ENCODE measurements around the gene MTSS2. TPM values are rescaled to one million over a fixed set of nuclear protein-coding genes. Genes with fewer than 3 reads are reported as not detected.

The MTSS2 gene
- total and polyA plus RNA-seq, 2 of the 8 experiments (the other 6 are each of a cell fraction or from before 2014, with no cell fraction given), result 23.3 to 36.7 TPM

GRCh38 chr16:70713342-70713741 is 27.5 kb upstream of the MTSS2 start:
- Histone ChIP-seq H3K27me3 (replicated peaks in 1 of 4; ENCODE audit: control insufficient read depth in 3 of 4, extremely low read depth in 1 of 4, insufficient read depth in 3 of 4, low read length in 3 of 4) (no peaks in the 10 kb centered on the region), H3K56ac (replicated peaks; ENCODE audit: insufficient read length, low read depth, low read length) (no peak overlapping the region), H3K18ac (ENCODE audit: extremely low read depth, low read length) (peak overlapping the region; percentile 43; the same call in 1 of the 2 replicates), H3K4ac (replicated peaks; ENCODE audit: insufficient read length, low read depth, low read length) (no peak overlapping the region), H3K9me3 (ENCODE audit: insufficient read depth in 2 of 2, low read depth in 1 of 2, low read length in 1 of 2) (no peaks in the 10 kb centered on the region), H3K23ac (ENCODE audit: insufficient read length) (no peak overlapping the region), H2BK15ac (ENCODE audit: low read length) (no peak overlapping the region; the same call in 1 of the 2 replicates), H2BK120ac (replicated peaks; ENCODE audit: low read depth, low read length) (no peak overlapping the region), H4K20me1 (replicated peaks in 1 of 2; ENCODE audit: control insufficient read depth in 1 of 2, insufficient read depth in 2 of 2, low read length in 2 of 2) (peaks cover 0 to 3% of the 10 kb centered on the region in 2 experiments), H4K91ac (replicated peaks; ENCODE audit: insufficient read length, low read length) (peak overlapping the region; percentile 76), H3K14ac (ENCODE audit: insufficient read length) (no peak overlapping the region), H3K4me3 (ENCODE audit: extremely low read depth in 1 of 4, insufficient read depth in 2 of 4, low read depth in 3 of 4, low read length in 4 of 4) (no peak overlapping the region; a peak in 1 of 8 replicates), H3K4me1 (replicated peaks in 1 of 4; ENCODE audit: control insufficient read depth in 3 of 4, insufficient read depth in 4 of 4, low read length in 3 of 4) (peaks cover 4 to 40% (median 26%) of the 10 kb centered on the region in 4 experiments), H3K23me2 (ENCODE audit: low read depth, low read length) (no peaks in the 10 kb centered on the region), H2AK5ac (ENCODE audit: low read depth, low read length) (peak overlapping the region; percentile 60; the same call in 1 of the 2 replicates), H3K79me1 (ENCODE audit: low read depth, low read length) (no peaks in the 10 kb centered on the region), H3K36me3 (ENCODE audit: control insufficient read depth in 2 of 4, insufficient read depth in 4 of 4, low read length in 3 of 4) (no peaks in the 10 kb centered on the region), H3K9ac (replicated peaks in 1 of 4; ENCODE audit: extremely low read depth in 1 of 4, low read depth in 3 of 4, low read length in 3 of 4) (0 out of 7 replicates have a peak overlapping the region, but pooled peaks of 1 of the 4 experiments have one; percentile 1), H3K4me2 (ENCODE audit: insufficient read depth in 1 of 2, low read depth in 2 of 2, low read length in 2 of 2) (peak overlapping the region; percentile 26 to 37; a peak in 3 of 4 replicates), H2BK5ac (ENCODE audit: low read depth, low read length) (0 out of 2 replicates have a peak overlapping the region, but pooled peaks have one; percentile 71), H3K79me2 (ENCODE audit: control insufficient read depth in 1 of 2, insufficient read depth in 2 of 2, low read length in 2 of 2) (no peaks in the 10 kb centered on the region), H2BK20ac (ENCODE audit: low read length) (peak overlapping the region; percentile 34; the same call in 1 of the 2 replicates), H4K5ac (ENCODE audit: insufficient read length, low read depth, low read length) (no peak overlapping the region), H3K27ac (ENCODE audit: low read depth, low read length) (no peak overlapping the region), H2AFZ (ENCODE audit: low read length) (no peak overlapping the region), H2BK12ac (ENCODE audit: low read depth, low read length) (peak overlapping the region; percentile 63; the same call in 1 of the 2 replicates), H4K8ac (ENCODE audit: extremely low read depth, insufficient read depth, low read length) (0 out of 2 replicates have a peak overlapping the region, but pooled peaks have one; percentile 75)
- 74% methylated on average over 5 of the region's 5 CpGs; no CpG with 5 or more reads in 1 of the 2 experiments for WGBS, 2 experiments (ENCODE audit: extremely low coverage in 1 of 2, insufficient coverage in 1 of 2, insufficient read length in 1 of 2, insufficient replicate concordance in 2 of 2, low coverage in 1 of 2, low lambda C conversion rate in 2 of 2, missing lambda C conversion rate in 1 of 2)
- CTCF ChIA-PET (ENCODE audit: partially characterized antibody), result interaction anchor here (0.9 to 3.5 kb wide), 4 partner anchors 11 to 58 kb away, joined by 4 to 17 read pairs (median 12); no protein-coding TSS in a partner anchor
- FAIRE-seq, result no peak
- POLR2A ChIA-PET (ENCODE audit: partially characterized antibody), result interaction anchor here (0.7 to 1.3 kb wide), 3 partner anchors 10 to 1649 kb away, joined by 3 read pairs; no protein-coding TSS in a partner anchor
- no peak for DNase-seq (ENCODE audit: low read depth in 1 of 2, low spot score in 2 of 2)
- TF ChIP-seq RFX5 (IDR thresholded peaks at IDR 0.05; ENCODE audit: borderline replicate concordance, low read depth, low read length), result no peak
- no peak for TF ChIP-seq ZNF274 (IDR thresholded peaks at IDR 0.05; ENCODE audit: borderline replicate concordance, extremely low read depth, low read length)
- TF ChIP-seq HDAC2 (IDR thresholded peaks at IDR 0.05; ENCODE audit: borderline replicate concordance in 1 of 2, low read depth in 2 of 2, low read length in 2 of 2), result no peak
- TF ChIP-seq CHD2 (IDR thresholded peaks at IDR 0.05; ENCODE audit: low read length), result no peak
- no peak for TF ChIP-seq POLR2A (IDR thresholded peaks at IDR 0.05; ENCODE audit: control extremely low read depth in 1 of 2, low read depth in 2 of 2, low read length in 2 of 2)
- TF ChIP-seq JUND (IDR thresholded peaks at IDR 0.05; ENCODE audit: low read length), result no peak
- no peak for TF ChIP-seq MAX (IDR thresholded peaks at IDR 0.05)
- no peak for TF ChIP-seq SP1 (IDR thresholded peaks at IDR 0.05; ENCODE audit: low read depth, low read length)
- TF ChIP-seq TAF7 (optimal IDR thresholded peaks at IDR 0.05; ENCODE audit: borderline replicate concordance, low read depth, low read length), result no peak
- no peak for TF ChIP-seq EP300 (IDR thresholded peaks at IDR 0.05; ENCODE audit: borderline replicate concordance in 1 of 2, low read depth in 2 of 2, low read length in 2 of 2)
- no peak for TF ChIP-seq ASH2L (IDR thresholded peaks at IDR 0.05; ENCODE audit: low read length)
- TF ChIP-seq E2F6 (IDR thresholded peaks at IDR 0.05), result no peak
- no peak for TF ChIP-seq CREB1 (IDR thresholded peaks at IDR 0.05)

All from H1 (cell line).